ENCODE data around the gene SLX4IP. TPM values are rescaled to one million over a fixed set of nuclear protein-coding genes. Genes with fewer than 3 reads are reported as not detected.

The SLX4IP gene
- total RNA-seq, 3 donors from 2014 or later, result 3.8 to 4.7 (median 4.6) TPM

DNA sequence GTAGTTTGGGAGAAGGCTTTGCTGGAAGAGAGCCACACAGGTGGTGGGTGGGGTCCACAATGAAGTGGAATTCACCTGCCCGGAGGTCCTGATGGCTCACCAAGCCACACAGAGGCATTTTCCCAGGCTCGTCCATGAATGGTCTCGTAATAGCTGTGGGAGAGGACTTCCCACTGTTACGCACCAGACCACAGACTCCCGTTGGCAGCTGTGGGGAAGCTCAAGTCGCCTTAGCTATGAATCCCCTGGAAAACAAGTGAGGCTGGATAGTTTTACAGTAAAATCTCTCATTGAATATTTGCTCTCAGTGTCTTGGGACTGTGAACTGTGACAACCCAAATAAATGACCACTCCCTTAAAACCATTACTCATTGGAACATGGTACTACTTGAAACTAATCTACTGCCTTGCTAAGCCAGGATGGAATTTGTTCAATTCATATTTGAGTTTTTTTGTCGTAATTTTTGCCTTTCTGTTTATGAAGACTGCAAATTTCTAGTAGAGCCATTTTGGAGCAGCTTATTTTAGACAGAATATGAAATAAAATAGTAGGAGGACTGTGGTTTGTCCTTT lies 159.3 kb downstream of the SLX4IP start:
- ATAC-seq (no peak), DNase-seq (no peak)
- Mint-ChIP-seq H3K4me1 (ENCODE audit: low read depth) (peaks cover 5% of the 10 kb centered on the region), H3K27me3 (ENCODE audit: low read depth) (no peaks in the 10 kb centered on the region), H3K4me3 (no peak overlapping the region), H3K36me3 (ENCODE audit: insufficient read depth) (peaks cover 11% of the 10 kb centered on the region), H3K9me3 (no peaks in the 10 kb centered on the region)

DNA sequence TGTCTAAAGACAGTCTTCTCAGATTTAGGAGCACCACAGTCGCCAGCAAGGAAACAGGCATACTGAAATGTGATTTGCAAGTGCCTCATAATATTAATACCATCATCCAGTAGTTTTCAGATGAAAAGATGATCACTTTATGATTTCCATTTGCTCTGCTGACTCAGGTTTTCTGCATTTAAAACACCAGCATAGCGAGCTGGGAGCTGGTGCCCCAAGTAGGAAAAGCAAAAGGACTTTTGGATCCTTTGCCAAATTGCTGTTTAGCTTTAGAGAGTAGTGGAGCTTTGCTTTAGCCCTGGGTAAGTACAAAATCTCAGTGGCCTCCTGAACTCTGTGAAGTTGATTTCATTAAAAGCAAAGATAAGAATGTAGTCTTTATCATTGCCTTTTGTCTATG lies 160.2 kb downstream of the SLX4IP start:
- Mint-ChIP-seq H3K36me3 (ENCODE audit: insufficient read depth) (peaks cover 11% of the 10 kb centered on the region), H3K27me3 (ENCODE audit: low read depth) (no peaks in the 10 kb centered on the region), H3K9me3 (no peaks in the 10 kb centered on the region), H3K4me1 (ENCODE audit: low read depth) (peaks cover 5% of the 10 kb centered on the region), H3K4me3 (no peak overlapping the region)
- no peak for ATAC-seq
- no peak for DNase-seq

DNA sequence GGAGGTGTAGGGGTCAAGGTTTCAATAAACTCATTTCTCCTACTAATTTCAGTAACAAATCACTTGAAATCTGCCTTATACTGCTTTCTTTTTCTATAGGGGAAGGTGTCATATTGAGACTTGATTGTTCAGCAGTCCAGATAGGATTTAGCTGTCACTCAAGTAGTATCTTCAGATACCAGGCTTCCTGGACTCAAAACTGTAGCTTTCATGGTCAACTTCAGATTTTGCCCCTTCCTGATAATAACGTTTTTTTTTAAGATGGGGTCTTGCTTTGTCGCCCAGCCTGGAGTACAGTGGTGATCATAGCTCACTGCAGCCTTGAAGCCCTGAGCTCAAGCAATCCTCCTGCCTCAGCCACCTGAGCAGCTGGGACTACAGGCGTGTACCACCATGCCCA lies 160.9 kb downstream of the SLX4IP start:
- Mint-ChIP-seq H3K4me1 (ENCODE audit: low read depth) (peaks cover 5% of the 10 kb centered on the region), H3K4me3 (no peak overlapping the region), H3K36me3 (ENCODE audit: insufficient read depth) (peaks cover 11% of the 10 kb centered on the region), H3K9me3 (no peaks in the 10 kb centered on the region), H3K27me3 (ENCODE audit: low read depth) (no peaks in the 10 kb centered on the region)
- ATAC-seq (no peak), DNase-seq (no peak)

DNA sequence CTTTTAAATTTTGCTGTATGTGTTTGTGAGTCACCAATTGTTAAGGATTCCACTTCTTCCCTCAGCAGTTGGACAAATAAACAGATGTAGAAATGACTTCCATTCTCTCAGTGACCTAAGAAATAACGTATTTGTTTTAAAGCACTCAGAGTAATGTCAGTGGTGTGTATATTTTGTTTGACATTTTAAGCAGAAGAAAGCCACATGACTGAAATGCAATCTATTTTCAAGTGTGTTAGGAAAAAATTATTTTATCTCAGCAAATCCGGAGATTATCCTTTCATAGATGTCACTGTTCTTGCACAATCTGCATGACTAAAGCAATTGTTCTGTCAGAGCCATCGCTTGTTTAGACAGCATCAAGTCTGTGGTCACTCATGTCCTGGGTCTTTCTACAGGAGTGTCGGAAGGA lies 161.6 kb downstream of the SLX4IP start:
- H3K4me1 Mint-ChIP-seq (ENCODE audit: low read depth), result peaks cover 5% of the 10 kb centered on the region
- DNase-seq (no peak), ATAC-seq (no peak)
- no peak overlapping the region for H3K4me3 Mint-ChIP-seq
- peaks cover 14% of the 10 kb centered on the region for H3K36me3 Mint-ChIP-seq (ENCODE audit: insufficient read depth)
- no peaks in the 10 kb centered on the region for H3K27me3 Mint-ChIP-seq (ENCODE audit: low read depth)
- H3K9me3 Mint-ChIP-seq, result no peaks in the 10 kb centered on the region

DNA sequence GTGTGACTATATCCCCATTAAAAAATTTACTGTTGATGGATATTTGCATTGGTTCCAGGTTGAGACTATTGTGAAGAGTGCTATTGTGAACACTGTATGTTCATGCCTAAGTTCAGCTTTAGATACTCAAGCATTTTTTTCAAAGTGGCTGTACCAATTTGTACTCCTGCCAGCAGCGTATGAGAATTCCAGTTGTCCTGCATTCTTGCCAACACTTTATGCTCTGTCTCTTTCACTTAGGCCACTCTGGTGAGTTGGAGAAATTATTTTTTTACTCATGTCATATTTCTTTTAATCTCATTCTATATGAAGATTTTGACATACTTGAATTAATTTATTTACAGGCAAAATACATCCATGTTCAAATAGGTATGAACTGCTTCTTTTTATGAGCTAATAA lies 162.5 kb downstream of the SLX4IP start:
- Mint-ChIP-seq H3K4me1 (ENCODE audit: low read depth) (peaks cover 5% of the 10 kb centered on the region), H3K4me3 (no peak overlapping the region)
- DNase-seq, result no peak

DNA sequence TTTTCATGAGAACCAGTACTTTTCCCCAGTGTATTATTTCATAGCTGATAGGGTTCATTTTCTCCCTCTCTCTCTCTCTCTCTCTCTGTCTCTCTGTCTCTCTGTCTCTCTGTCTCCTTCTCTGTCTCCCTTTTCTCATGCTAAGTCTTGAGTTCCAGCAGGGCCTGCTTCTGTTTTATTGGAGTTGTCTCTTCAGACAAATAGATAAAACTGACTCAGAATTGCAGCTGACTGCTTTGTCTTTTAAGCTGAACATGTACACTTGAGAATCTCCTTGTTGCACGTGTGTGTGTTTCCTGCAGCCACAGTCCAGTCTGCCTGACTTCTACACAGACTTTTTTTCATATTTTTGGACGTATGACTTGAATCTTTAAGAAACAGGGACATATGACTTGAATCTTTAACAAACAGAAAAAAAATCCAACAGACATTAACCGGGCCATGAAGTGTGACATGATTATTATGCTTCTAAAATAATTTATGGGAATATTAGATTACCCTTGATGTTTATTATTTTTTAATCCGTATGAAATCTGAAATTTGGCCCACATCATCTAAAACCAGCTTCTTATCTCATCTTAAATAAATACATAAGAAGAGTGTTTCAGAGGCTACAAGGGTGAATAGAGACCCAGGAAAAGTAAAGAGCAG lies 167.2 kb downstream of the SLX4IP start:
- H3K4me1 Mint-ChIP-seq (ENCODE audit: low read depth), result peaks cover 8% of the 10 kb centered on the region
- H3K4me3 Mint-ChIP-seq, result no peak overlapping the region
- DNase-seq (no peak), ATAC-seq (no peak)
- no peaks in the 10 kb centered on the region for H3K27me3 Mint-ChIP-seq (ENCODE audit: low read depth)
- peaks cover 31% of the 10 kb centered on the region for H3K36me3 Mint-ChIP-seq (ENCODE audit: insufficient read depth)
- no peaks in the 10 kb centered on the region for H3K9me3 Mint-ChIP-seq

More for the DNA sequence above, 162.5 kb downstream of the SLX4IP start:
- H3K9me3 Mint-ChIP-seq, result no peaks in the 10 kb centered on the region
- H3K27me3 Mint-ChIP-seq (ENCODE audit: low read depth), result no peaks in the 10 kb centered on the region
- peaks cover 20% of the 10 kb centered on the region for H3K36me3 Mint-ChIP-seq (ENCODE audit: insufficient read depth)
- no peak for ATAC-seq

DNA sequence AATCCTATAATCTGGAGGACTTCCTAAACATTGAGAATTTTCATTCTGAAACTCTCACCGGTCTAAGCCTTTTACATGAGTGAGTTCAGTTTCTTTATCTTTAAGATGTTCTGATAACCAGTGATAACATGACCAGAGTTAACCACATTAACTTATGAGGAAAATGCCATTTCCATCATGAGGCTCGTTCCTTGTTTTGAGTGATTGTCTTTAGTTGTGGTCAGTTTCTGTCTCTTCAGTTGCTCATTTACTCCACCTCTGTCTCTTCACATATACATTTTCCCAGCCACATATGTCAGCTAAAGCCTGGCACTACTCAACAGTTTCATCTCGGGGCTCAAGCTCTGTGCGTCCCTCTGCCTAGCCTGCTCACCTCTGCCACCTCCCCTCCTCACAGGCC lies 168.3 kb downstream of the SLX4IP start:
- Mint-ChIP-seq H3K4me1 (ENCODE audit: low read depth) (peaks cover 8% of the 10 kb centered on the region), H3K27me3 (ENCODE audit: low read depth) (no peaks in the 10 kb centered on the region), H3K36me3 (ENCODE audit: insufficient read depth) (peaks cover 27% of the 10 kb centered on the region), H3K9me3 (no peaks in the 10 kb centered on the region), H3K4me3 (no peak overlapping the region)
- ATAC-seq, result peak; percentile 24 to 36
- DNase-seq, result no peak

DNA sequence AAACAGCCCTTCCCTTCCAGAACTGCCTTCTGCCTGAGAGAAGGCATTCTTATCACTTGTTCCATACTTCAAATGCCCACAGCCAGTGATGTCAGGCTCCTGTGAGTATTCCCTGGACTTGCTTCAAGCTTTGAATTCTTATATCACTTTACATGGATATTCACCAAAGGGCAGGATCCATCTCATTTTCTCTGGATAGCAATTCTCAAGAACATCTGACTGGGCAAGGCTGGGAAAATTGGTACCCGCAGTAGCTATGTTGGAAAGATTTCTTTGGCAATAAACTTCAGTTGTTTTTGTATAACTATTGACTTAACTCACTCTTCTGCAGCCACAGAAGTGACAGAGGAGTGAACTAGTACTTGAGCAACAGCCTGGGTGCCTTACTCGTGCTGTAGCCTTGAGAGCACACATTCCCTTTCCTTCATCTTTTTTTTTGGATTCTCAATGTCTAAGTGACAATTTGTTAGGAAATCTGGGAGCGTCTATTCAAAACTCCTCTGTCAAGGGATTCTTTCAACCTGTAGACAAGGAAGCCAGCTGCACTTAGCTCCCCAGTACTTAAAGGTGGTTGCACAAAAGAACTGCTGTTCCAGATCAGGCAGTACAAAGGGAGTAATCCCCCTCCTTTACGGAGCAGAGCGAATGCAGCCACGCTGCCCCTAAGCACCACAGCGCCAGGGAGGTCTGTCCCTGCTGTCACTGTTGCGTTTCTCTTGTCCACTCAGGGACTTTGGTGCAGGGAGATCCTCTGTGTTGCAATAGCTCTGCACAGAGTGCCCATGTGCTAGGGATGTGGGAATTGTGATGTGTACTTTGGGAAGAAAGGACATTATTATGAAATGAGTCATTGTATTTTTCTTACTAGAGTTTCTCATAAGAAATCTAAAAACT lies 169.1 kb downstream of the SLX4IP start:
- DNase-seq (no peak), ATAC-seq (no peak)
- no peaks in the 10 kb centered on the region for H3K27me3 Mint-ChIP-seq (ENCODE audit: low read depth)
- H3K4me1 Mint-ChIP-seq (ENCODE audit: low read depth), result peaks cover 3% of the 10 kb centered on the region
- no peaks in the 10 kb centered on the region for H3K9me3 Mint-ChIP-seq
- no peak overlapping the region for H3K4me3 Mint-ChIP-seq
- peaks cover 24% of the 10 kb centered on the region for H3K36me3 Mint-ChIP-seq (ENCODE audit: insufficient read depth)

DNA sequence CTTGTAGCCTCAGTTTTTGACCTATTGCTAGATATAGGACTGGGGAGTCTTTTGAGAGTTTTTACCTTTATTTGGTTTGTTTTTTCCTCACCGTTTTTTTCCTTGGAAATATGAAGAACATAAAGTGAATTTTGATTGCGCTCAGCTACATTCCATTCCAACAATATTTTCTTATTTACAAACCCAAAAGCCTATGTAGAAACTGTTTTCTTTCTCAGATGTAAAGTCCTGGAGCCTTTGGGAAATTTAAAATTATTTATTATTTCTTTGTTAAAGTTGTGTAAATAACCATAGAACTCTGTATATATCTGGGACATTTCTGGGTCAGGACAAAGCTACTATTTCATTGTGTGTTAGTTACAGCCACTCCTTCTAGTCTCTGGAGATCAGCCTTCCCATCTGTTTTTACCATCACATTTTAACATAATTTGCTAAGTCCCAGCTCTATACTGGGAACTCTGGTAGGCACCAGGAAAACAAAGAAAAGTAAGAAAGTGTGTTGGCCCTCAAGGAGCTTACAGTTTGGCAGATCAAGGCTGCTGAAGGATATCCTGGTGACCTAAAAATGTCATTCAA lies 169.8 kb downstream of the SLX4IP start:
- no peak for DNase-seq
- no peaks in the 10 kb centered on the region for H3K9me3 Mint-ChIP-seq
- ATAC-seq, result no peak
- peaks cover 25% of the 10 kb centered on the region for H3K36me3 Mint-ChIP-seq (ENCODE audit: insufficient read depth)
- H3K27me3 Mint-ChIP-seq (ENCODE audit: low read depth), result no peaks in the 10 kb centered on the region
- H3K4me3 Mint-ChIP-seq, result no peak overlapping the region
- H3K4me1 Mint-ChIP-seq (ENCODE audit: low read depth), result peaks cover 3% of the 10 kb centered on the region

DNA sequence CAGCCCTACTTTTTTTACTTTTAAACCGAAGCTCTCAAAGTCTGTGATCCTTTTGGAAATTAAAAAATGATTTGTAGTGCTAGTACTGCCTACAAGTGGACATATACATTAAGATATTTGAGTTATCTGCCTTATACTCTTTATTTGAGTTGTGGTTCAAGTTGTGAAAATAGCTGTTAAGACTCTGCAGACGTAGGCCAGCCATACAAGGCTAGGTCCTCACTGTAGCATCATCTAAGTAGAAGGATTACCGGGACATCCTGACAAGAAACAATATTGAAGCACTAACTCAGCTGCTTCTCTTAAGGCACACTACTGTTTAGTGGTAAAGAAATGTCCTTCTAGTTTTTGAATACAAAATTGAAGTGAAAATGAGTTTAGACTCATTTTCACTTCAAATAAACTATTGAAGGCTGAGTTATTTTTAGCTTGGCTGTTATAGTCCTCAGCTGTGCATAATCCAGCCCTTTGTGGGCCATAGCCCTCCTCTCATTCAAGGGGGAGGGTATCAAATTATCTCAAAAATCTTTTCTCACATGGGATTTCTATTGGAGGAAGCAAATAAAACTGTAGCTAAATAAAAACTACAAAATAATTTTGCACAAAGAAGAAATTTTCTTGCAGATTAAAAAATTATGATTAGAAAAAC lies 170.6 kb downstream of the SLX4IP start:
- H3K4me1 Mint-ChIP-seq (ENCODE audit: low read depth), result peaks cover 3% of the 10 kb centered on the region
- H3K36me3 Mint-ChIP-seq (ENCODE audit: insufficient read depth), result peaks cover 25% of the 10 kb centered on the region
- DNase-seq (no peak), ATAC-seq (no peak)
- H3K27me3 Mint-ChIP-seq (ENCODE audit: low read depth), result no peaks in the 10 kb centered on the region
- H3K4me3 Mint-ChIP-seq, result no peak overlapping the region
- no peaks in the 10 kb centered on the region for H3K9me3 Mint-ChIP-seq

DNA sequence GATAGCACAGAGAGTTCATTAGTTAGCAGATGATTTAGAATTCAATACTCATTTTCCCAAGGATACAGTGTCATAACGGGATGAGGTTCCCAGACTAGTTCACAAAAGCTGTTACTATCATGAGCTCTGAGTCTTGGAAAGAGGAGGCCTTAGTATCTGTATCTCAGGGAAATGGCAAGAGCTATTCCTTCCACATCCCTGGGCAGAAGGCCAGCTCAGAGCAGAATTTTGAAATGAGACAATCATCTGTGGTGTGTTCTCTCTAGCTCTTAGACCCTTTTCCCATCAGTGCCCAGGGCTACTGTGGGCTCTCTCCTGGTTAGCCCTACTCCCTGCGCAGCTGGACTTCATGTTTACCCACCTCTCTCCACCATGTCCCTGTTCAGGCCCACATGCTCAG lies 174.2 kb downstream of the SLX4IP start:
- H3K9me3 Mint-ChIP-seq, result no peaks in the 10 kb centered on the region
- no peaks in the 10 kb centered on the region for H3K4me1 Mint-ChIP-seq (ENCODE audit: low read depth)
- no peaks in the 10 kb centered on the region for H3K27me3 Mint-ChIP-seq (ENCODE audit: low read depth)
- ATAC-seq (no peak), DNase-seq (no peak)
- H3K36me3 Mint-ChIP-seq (ENCODE audit: insufficient read depth), result peaks cover 24% of the 10 kb centered on the region
- no peak overlapping the region for H3K4me3 Mint-ChIP-seq

DNA sequence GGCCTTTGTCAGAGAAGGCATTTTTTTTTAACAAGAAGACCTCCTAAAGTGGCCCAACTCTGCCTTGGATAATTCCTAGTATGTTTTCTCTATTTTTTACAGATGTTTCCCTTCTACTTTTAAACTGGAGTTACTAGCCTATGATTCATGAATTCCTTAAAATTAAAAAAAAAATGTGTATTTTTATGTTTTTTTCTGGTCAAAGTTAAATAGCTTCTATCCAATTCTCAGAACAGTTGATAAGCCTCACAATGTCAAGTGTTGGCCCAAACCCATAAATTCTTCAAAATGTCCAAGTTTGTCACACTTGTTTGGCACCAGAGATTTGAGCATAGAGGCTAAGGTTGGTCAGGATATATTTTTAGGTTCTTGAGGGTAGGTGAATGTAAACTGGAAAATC lies 174.7 kb downstream of the SLX4IP start:
- Mint-ChIP-seq H3K9me3 (no peaks in the 10 kb centered on the region), H3K36me3 (ENCODE audit: insufficient read depth) (peaks cover 28% of the 10 kb centered on the region), H3K27me3 (ENCODE audit: low read depth) (no peaks in the 10 kb centered on the region), H3K4me1 (ENCODE audit: low read depth) (no peaks in the 10 kb centered on the region), H3K4me3 (no peak overlapping the region)
- ATAC-seq (no peak), DNase-seq (no peak)

DNA sequence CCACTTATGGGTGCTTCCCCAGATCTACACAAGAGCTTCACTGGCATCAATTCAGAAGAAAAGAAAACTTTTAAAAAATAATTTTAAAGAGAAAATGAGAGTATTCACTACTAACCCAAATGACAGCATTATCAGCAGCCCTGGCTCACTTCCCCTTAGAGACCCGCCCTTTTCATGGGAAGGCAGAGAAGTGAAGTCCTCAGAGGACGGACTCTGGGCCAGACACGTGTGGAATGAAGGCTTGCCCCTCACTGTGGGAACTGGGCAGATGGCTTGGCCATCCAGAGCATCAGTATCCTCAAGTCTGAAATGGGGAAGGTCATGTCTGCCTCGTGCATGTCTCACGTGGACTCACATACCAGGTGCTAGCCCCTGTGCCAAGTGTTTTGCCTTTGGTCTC lies 175.1 kb downstream of the SLX4IP start:
- ATAC-seq (no peak), DNase-seq (no peak)
- no peaks in the 10 kb centered on the region for H3K27me3 Mint-ChIP-seq (ENCODE audit: low read depth)
- H3K4me1 Mint-ChIP-seq (ENCODE audit: low read depth), result no peaks in the 10 kb centered on the region
- H3K9me3 Mint-ChIP-seq, result no peaks in the 10 kb centered on the region
- peaks cover 28% of the 10 kb centered on the region for H3K36me3 Mint-ChIP-seq (ENCODE audit: insufficient read depth)
- H3K4me3 Mint-ChIP-seq, result no peak overlapping the region

DNA sequence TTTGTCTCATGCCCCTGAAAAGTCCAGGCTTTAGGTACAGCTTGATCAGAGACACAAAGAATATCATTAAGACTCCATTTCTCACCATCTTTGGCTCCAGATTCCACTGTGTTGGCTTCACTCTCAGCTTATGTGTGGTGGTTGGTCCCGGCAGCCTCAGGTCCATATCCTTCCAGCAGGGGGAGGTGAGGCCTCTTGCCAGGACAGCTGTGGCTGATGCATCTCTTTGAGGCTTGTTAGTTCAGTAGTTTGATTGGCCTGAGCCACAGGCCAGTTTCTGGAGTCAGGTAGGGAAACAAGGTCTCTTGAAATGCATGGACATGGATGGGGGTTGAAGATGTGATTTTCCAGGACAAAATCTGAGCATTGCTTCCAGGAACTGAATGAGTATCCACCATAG lies 176.3 kb downstream of the SLX4IP start:
- no peaks in the 10 kb centered on the region for H3K4me1 Mint-ChIP-seq (ENCODE audit: low read depth)
- DNase-seq, result no peak
- no peak overlapping the region for H3K4me3 Mint-ChIP-seq
- no peak for ATAC-seq
- H3K9me3 Mint-ChIP-seq, result no peaks in the 10 kb centered on the region
- H3K27me3 Mint-ChIP-seq (ENCODE audit: low read depth), result no peaks in the 10 kb centered on the region
- H3K36me3 Mint-ChIP-seq (ENCODE audit: insufficient read depth), result peaks cover 29% of the 10 kb centered on the region

All from activated T-cell treated with anti-CD3 and anti-CD28 coated beads, Interleukin-2, amount 50 U/mL, for 4 hours (primary cell).